ENCODE data around the gene BAZ1A.

GRCh38 chr14:34824256-34824655, 50.9 kb downstream of the BAZ1A start:
- TF ChIP-seq, protein P1, sequence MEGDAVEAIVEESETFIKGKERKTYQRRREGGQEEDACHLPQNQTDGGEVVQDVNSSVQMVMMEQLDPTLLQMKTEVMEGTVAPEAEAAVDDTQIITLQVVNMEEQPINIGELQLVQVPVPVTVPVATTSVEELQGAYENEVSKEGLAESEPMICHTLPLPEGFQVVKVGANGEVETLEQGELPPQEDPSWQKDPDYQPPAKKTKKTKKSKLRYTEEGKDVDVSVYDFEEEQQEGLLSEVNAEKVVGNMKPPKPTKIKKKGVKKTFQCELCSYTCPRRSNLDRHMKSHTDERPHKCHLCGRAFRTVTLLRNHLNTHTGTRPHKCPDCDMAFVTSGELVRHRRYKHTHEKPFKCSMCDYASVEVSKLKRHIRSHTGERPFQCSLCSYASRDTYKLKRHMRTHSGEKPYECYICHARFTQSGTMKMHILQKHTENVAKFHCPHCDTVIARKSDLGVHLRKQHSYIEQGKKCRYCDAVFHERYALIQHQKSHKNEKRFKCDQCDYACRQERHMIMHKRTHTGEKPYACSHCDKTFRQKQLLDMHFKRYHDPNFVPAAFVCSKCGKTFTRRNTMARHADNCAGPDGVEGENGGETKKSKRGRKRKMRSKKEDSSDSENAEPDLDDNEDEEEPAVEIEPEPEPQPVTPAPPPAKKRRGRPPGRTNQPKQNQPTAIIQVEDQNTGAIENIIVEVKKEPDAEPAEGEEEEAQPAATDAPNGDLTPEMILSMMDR (conservative IDR thresholded peaks at IDR 0.05; ENCODE audit: low read depth in 2 of 2) = no peak
- TF ChIP-seq EZH2phosphoT487 (IDR thresholded peaks at IDR 0.05; ENCODE audit: unreplicated experiment) (no peak), EZH2 (IDR thresholded peaks at IDR 0.05; ENCODE audit: low read depth, unreplicated experiment) (no peak), POLR2AphosphoS5 (IDR thresholded peaks at IDR 0.05; ENCODE audit: low read depth) (no peak), STAT1 (IDR thresholded peaks at IDR 0.05; ENCODE audit: unreplicated experiment) (no peak), JUNB (IDR thresholded peaks at IDR 0.05; ENCODE audit: unreplicated experiment) (no peak), ZNF331 (CRISPR knock-in tag; IDR thresholded peaks at IDR 0.05; ENCODE audit: low read depth) (no peak)
- TF ChIP-seq, protein P2, sequence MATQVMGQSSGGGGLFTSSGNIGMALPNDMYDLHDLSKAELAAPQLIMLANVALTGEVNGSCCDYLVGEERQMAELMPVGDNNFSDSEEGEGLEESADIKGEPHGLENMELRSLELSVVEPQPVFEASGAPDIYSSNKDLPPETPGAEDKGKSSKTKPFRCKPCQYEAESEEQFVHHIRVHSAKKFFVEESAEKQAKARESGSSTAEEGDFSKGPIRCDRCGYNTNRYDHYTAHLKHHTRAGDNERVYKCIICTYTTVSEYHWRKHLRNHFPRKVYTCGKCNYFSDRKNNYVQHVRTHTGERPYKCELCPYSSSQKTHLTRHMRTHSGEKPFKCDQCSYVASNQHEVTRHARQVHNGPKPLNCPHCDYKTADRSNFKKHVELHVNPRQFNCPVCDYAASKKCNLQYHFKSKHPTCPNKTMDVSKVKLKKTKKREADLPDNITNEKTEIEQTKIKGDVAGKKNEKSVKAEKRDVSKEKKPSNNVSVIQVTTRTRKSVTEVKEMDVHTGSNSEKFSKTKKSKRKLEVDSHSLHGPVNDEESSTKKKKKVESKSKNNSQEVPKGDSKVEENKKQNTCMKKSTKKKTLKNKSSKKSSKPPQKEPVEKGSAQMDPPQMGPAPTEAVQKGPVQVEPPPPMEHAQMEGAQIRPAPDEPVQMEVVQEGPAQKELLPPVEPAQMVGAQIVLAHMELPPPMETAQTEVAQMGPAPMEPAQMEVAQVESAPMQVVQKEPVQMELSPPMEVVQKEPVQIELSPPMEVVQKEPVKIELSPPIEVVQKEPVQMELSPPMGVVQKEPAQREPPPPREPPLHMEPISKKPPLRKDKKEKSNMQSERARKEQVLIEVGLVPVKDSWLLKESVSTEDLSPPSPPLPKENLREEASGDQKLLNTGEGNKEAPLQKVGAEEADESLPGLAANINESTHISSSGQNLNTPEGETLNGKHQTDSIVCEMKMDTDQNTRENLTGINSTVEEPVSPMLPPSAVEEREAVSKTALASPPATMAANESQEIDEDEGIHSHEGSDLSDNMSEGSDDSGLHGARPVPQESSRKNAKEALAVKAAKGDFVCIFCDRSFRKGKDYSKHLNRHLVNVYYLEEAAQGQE (IDR thresholded peaks at IDR 0.05; ENCODE audit: unreplicated experiment) = no peak
